Colonic mucosa (tissue), 4 donors: ENCODE measurements around the gene JADE3. TPM values are rescaled to one million over a fixed set of nuclear protein-coding genes. Genes with fewer than 3 reads are reported as not detected.

Experiments
- DNase-seq: peaks from one replicate; pipeline ENCODE4 v3.0.0-alpha.2; 2020
- H3K27ac ChIP-seq: fragments of 200-600 bp; one replicate; pipeline ENCODE4 v1.8.0; 2021
- H3K27me3 ChIP-seq: fragments of 200-600 bp; one replicate; pipeline ENCODE4 v1.8.0; 2021
- H3K36me3 ChIP-seq: fragments of 200-600 bp; one replicate; pipeline ENCODE4 v1.8.0; 2021
- H3K4me1 ChIP-seq: fragments of 200-600 bp; one replicate; pipeline ENCODE4 v1.8.0; 2021; ENCODE audit warnings: mild to moderate bottlenecking
- H3K4me3 ChIP-seq: fragments of 200-600 bp; one replicate; pipeline ENCODE4 v1.8.0; 2021
- H3K9ac ChIP-seq, 2 donors: one replicate each; pipeline ENCODE4 v1.7.0; 2013; ENCODE audit warnings: control low read depth in 2 of 2, low read depth in 2 of 2, low read length in 2 of 2
- H3K9me3 ChIP-seq: fragments of 200-600 bp; one replicate; pipeline ENCODE4 v1.8.0; 2021
- CTCF ChIP-seq: fragments of 200-600 bp; IDR thresholded peaks from one replicate; pipeline ENCODE4 v1.8.0; 2022; ENCODE audit warnings: antibody characterized with exemption, mild to moderate bottlenecking
- intact Hi-C: fragments of 100-400 bp; cut with DNase I; formaldehyde crosslinking; loops from one replicate; pipeline ENCODE4 v1.14.1; 2022
- total RNA-seq, 2 donors: library from RNA; stranded (reverse); fragmentation: NEBNext Ultra II Directional in 1 of 2; extraction: Animal tissue kit (Norgen Biotek cat#: 25700) in 1 of 2; gene quantifications; one replicate each; pipeline ENCODE4 v1.2.1, GENCODE V29; 2021
- donor health status: healthy.
- donor health status: DM: no; HTN: no; CAD: no.
- donor health status: DM: no; HTN: no; CAD: no.

The JADE3 gene
- total RNA-seq, 2 donors from 2014 or later: 7.7 to 8.0 TPM

- Histone ChIP-seq H3K9me3 (no peaks in the 10 kb centered on the region), H3K9ac (no peak overlapping the region), H3K36me3 (no peaks in the 10 kb centered on the region), H3K4me1 (no peaks in the 10 kb centered on the region), H3K27ac (no peak overlapping the region), H3K4me3 (no peak overlapping the region), H3K27me3 (no peaks in the 10 kb centered on the region)
- intact Hi-C loops: no loop called here
- TF ChIP-seq CTCF: no peak
- DNase-seq: no peak
Measured at GRCh38 chrX:46929439-46930261, 17.4 kb downstream of the JADE3 start.

DNA sequence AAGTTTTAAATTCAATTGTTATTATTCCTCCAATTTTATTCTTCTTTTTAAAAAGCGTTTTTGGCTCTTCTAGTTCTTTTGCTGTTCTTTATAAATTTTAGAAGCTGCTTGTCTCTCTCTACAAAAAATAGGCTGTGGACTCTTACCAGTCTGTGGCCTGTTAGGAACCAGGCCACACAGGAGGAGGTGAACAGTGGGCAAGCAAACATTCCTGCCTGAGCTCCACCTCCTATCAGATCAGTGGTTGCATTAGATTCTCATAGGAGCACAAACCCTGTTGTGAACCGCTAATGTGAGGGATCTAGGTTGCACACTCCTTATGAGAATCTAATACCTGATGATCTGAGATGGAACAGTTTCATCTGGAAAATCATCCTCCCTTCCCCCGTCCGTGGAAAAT lies 23.1 kb downstream of the JADE3 start:
- no peak for DNase-seq
- intact Hi-C loops: no loop called here
- H3K9me3 ChIP-seq: no peaks in the 10 kb centered on the region
- no peak overlapping the region for H3K4me3 ChIP-seq
- no peak overlapping the region for H3K9ac ChIP-seq
- no peaks in the 10 kb centered on the region for H3K36me3 ChIP-seq
- H3K27ac ChIP-seq: no peak overlapping the region
- H3K4me1 ChIP-seq: no peaks in the 10 kb centered on the region
- H3K27me3 ChIP-seq: no peaks in the 10 kb centered on the region
- TF ChIP-seq CTCF: no peak

- H3K27me3 ChIP-seq: no peaks in the 10 kb centered on the region
- H3K9me3 ChIP-seq: no peaks in the 10 kb centered on the region
- H3K27ac ChIP-seq: no peak overlapping the region
- no peaks in the 10 kb centered on the region for H3K36me3 ChIP-seq
- no peak for DNase-seq
- H3K9ac ChIP-seq: no peak overlapping the region
- H3K4me1 ChIP-seq: no peaks in the 10 kb centered on the region
- no peak overlapping the region for H3K4me3 ChIP-seq
- intact Hi-C loops: no loop called here
- TF ChIP-seq CTCF: no peak
Measured at GRCh38 chrX:46938589-46938988, 26.4 kb downstream of the JADE3 start.

- no peak overlapping the region for H3K9ac ChIP-seq
- no peak for TF ChIP-seq CTCF
- no peak for DNase-seq
- intact Hi-C loops: no loop called here
- H3K27me3 ChIP-seq: no peaks in the 10 kb centered on the region
- no peak overlapping the region for H3K27ac ChIP-seq
- no peaks in the 10 kb centered on the region for H3K36me3 ChIP-seq
- H3K4me1 ChIP-seq: no peaks in the 10 kb centered on the region
- H3K9me3 ChIP-seq: no peaks in the 10 kb centered on the region
- no peak overlapping the region for H3K4me3 ChIP-seq
Measured at GRCh38 chrX:46941341-46941740, 29.1 kb downstream of the JADE3 start.

GRCh38 chrX:46953137-46953527 lies 40.9 kb downstream of the JADE3 start:
- no peaks in the 10 kb centered on the region for H3K4me1 ChIP-seq
- intact Hi-C loops: no loop called here
- no peak overlapping the region for H3K27ac ChIP-seq
- no peaks in the 10 kb centered on the region for H3K36me3 ChIP-seq
- no peak overlapping the region for H3K4me3 ChIP-seq
- H3K9ac ChIP-seq: no peak overlapping the region
- H3K9me3 ChIP-seq: no peaks in the 10 kb centered on the region
- DNase-seq: no peak
- no peak for TF ChIP-seq CTCF
- no peaks in the 10 kb centered on the region for H3K27me3 ChIP-seq
